Activated CD8-positive, alpha-beta memory T cell treated with anti-CD3 and anti-CD28 coated beads for 1 hour (primary cell): Measurements from ENCODE around the gene LRMDA.

Source experiments
- DNase-seq, 2 donors: peaks; one replicate each; pipeline ENCODE4 v3.0.0-alpha.2; 2020; ENCODE audit warnings: low read depth in 1 of 2; ENCODE audit errors: extremely low read depth in 1 of 2

LRMDA gene

GRCh38 chr10:76086761-76087639 is 655.6 kb downstream of the LRMDA start:
- DNase-seq, result no peak

GRCh38 chr10:76088008-76088407 is 656.6 kb downstream of the LRMDA start:
- no peak for DNase-seq

DNA sequence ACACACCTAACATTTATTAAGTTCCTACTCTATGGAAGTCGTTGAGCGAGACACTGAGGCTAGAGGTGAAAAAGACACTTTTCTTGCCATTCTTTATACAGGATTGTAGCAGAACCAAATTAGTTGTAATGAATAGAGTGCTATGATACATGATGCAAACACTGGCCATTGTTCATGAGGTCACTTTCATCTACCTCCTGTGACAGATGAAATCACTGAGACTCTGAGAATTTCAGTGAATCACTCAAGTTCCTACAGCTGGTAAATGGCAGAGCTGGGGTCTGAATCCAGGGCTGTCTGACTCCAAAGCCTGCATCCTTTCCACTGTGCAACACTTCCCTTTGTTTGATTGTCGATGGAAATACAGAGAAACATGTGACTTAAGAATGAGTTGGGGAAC is 657.6 kb downstream of the LRMDA start:
- no peak for DNase-seq

DNA sequence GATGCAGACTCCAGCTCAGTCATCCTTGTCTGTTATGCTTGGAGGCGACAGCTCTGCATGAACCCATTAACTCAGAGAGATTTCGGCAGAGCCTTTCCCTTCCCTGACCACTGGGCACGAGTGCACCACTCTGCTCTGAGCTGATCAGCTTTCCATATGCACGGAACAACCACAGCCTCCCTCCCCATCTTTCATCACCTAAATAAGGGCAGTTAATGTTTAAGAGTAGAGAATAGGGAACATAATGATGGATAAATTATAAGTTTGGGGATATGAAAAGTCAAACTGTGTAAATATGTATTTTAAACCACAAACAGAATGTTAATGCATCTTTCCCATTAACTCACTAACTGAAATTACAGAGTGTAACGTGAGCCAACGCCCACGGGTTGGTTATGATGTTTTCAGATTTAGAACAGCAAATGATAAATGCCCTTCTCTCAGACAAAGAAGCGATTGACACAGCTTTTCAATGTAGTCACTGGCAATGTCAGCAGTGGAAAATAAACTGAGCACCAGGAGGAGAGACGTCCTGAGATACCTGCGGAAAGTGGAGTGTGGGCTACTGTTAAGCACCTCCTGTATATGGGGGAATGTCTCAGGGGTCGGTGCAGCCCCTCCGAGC is 658.2 kb downstream of the LRMDA start:
- no peak for DNase-seq

DNA sequence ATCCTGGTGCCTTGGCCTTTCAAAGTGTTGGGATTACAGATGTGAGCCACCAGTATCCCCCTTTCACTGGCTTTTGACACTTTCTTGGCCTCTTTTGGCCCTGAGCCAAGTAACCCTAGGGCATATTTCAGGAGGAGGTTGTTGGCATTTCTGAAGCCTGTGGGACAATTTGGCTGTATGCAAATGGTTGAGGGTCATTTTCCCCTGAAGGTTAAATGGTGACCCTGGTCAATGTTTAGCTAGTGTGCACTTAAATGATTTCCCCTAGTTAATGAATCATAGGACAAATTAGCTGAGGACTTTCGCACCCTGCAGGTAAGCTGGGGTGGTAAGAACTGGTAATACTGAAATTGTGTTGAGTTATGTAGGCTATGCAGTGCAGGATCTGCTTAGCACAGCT is 660.5 kb downstream of the LRMDA start:
- no peak for DNase-seq

GRCh38 chr10:76106611-76107010 is 675.2 kb downstream of the LRMDA start:
- no peak for DNase-seq

DNA sequence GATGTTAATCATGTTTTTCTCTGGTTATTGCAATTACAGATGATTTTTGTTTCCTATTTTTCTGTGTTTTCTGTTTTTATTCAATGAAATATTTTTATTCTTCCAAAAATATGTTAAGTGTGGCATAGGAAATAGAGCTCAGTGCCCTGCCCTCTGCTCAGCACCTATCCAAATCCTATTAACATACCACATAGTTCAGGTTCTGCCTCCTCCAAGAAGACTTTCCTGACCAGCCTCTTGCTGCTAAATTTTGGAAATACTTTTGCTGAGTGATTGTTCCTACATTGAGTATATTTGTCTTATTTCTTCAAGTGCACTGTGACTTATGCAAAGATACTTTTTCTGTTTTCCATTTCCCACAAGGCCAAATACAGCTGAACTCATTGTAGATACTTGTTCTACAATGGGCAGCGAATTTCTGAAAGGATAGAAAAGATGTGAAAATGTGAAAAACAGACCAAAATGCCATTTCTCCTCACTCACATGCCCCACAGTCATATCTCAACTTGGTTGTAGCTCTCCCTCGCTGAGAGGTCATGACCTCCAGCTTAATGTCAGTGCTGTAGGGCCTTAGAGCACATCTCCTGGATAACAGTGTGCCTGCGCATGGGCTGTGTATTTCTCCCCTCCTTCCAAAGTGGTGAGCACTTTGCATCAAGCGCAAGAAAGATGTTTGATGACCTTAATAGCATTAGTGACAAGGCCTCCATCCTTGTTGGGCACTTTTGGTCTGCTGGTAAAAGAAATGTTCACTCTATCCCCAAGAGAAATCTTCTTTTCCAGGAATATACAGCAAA is 677.3 kb downstream of the LRMDA start:
- no peak for DNase-seq

- no peak for DNase-seq
Measured at GRCh38 chr10:76111404-76111803, 680.0 kb downstream of the LRMDA start.

DNA sequence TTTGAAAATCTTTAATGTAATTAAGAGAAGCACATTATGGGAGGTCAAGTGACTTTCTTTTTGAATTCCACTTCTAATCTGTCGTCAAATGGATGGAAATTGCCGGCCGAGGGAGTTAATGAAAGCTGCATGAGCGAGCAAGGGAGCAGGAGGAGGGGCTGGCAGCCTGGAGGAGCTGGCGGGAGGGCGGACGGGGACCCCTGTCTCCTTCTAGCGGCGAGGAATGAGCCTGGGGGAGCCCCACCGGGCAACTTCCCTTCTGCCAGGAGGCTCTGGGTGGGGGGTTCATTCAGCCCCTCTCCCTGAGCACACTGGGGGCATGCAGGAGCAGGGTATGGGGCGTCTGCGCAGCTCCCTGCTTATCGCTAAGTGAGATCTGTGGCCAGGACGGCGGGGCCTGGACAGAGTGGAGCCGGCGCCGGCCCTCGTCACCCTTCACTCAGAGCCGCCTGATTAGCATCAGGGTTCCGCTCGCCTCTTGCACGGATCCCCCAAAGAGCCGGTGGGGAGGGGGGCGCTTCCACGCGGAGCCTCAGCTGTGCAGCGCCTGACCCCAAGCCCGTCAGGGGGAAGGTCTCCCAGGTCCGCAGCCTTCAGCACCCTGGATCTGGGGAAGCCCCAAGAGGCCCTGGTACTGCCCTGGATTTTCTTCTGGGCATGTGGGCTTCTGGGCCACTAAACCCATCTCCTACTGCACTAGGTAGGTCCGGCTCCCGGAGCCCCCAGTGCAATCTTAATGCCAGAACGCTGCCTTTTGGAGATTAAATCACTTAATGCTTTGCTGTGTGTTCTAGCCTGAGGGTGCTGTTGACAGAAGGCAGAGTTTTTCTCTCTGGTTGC is 680.8 kb downstream of the LRMDA start:
- no peak for DNase-seq

GRCh38 chr10:76112826-76113150 is 681.4 kb downstream of the LRMDA start:
- DNase-seq, result no peak

- DNase-seq, result no peak
Measured at GRCh38 chr10:76113952-76114351, 682.5 kb downstream of the LRMDA start.

DNA sequence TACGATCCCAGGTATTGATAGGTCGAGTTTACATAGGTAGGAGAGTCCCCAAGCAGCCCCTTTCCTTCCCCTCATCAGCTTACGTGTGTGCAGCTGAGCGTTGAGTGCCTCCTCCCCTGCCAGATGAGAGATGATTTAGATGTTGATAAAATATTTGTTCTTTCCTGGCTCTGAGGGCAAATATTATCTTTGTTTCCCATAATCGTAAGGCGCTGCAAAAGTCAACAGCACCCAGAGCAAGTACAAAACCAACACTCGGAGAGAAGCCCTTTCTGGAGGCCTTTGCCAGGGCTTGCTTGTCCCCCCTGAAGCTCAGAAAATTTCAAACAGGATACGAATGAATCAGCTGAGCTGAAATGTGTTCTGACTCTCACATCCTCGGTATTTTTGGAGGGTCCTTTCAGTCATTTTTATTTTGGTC is 683.2 kb downstream of the LRMDA start:
- no peak for DNase-seq

DNA sequence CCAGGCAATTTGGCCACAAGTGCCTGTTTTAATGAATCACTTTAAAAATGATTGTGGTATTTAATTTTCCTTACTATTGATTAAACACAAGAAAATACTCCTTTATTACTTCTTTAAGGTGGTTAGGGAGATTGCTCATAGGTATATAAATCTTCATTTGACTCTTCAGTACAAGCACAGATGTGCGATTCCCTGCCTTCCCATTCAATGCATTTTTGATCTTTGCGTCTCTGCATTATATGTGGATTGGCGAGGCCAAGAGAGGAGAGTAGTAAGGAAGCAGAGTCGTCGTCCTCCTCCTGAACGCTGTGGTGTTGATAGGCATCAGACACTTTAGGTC is 683.7 kb downstream of the LRMDA start:
- no peak for DNase-seq

- no peak for DNase-seq
Measured at GRCh38 chr10:76115471-76116155, 684.2 kb downstream of the LRMDA start.

- DNase-seq, result no peak
Measured at GRCh38 chr10:76116523-76116922, 685.1 kb downstream of the LRMDA start.

DNA sequence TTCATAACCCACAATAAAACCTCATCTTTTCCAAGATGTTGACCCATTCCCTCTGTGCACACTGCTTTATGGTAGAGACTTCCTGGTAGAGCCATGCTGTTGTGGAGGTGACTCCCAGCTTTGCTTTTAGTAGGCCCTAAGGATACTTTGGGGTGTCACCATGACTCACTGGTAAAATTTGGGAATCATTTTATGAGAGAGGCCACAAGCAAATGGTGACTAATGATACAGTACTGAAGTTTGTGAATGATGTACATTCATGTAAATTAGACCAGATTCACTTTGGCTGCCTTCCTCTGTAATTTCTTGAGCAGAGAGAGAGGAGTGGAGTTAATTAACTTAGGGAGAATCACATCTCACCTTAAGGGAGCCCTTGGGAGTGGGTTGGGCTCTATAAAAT is 686.5 kb downstream of the LRMDA start:
- DNase-seq, result no peak

DNA sequence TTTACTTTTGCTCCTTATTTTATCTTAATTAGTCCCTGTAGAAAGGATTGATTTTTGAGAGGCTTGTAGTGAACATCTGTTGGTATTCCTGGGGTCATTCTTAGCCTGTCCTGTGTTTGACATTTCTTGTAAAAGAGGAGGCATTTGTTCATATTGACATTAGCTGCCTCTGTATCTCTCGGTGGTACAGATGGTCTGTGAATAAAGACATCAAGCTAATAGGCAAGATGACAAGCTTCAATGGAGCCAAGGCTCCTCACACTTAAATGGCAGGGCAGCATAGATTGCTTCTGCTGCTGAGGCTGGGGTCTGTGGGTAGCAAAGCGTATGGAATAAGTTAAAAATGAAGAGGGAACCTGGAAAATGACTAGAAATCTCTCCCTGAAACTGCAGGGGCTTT is 687.6 kb downstream of the LRMDA start:
- DNase-seq, result no peak

- DNase-seq, result no peak
Measured at GRCh38 chr10:76119515-76119914, 688.1 kb downstream of the LRMDA start.

DNA sequence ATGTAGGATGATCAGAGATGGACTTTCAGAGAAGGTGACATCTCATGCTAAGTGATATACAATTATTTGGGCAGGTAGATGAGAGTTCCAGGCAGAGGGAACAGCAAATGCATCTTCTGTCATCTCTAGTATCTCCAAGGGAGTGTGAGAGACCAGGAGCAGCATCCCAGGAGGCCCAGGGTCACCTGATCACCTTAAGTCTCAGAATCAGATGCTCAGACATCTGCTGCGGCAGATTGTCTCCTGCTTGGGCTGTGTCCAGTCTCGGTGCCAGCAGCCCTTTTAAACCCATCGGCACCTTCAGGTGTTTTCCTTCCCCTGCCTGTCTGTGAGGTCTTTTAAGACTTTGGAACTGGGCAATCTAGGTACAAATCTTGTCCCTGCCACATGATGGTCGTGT is 690.6 kb downstream of the LRMDA start:
- no peak for DNase-seq

DNA sequence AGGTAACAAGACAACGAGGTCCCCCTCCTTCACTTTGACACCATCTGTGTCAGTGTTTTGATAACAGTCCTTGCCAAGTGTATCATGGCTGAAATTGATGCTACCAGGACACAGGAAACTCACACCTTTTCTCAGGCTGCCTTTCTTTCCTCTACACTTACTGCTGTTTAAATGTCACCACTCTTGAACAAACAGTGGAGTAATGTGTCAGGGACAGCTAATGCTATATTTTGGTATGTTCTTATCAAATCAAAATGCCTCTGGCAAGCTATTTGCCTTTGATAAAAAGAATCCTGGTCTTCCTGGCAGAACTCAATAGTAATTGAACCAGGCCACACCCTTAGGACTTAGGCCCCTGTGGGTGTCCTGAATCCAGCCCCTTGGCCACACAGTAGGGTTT is 692.9 kb downstream of the LRMDA start:
- DNase-seq, result no peak
